Keratinocyte (primary cell): Measurements from ENCODE around the gene MELTF. TPM values are rescaled to one million over a fixed set of nuclear protein-coding genes. Genes with fewer than 3 reads are reported as not detected.

Experiments
- DNase-seq: peaks from one replicate; pipeline ENCODE4 v3.0.0-alpha.2; 2011; ENCODE audit warnings: low read depth, missing footprints, low spot score
- FAIRE-seq: peaks from 2 replicates; lab custom pipeline; 2011; peaks lifted over from hg19 to GRCh38; lab: Jason Lieb, UNC
- H2AFZ ChIP-seq: 2 replicates; pipeline ENCODE4 v1.6.0; 2012; ENCODE audit warnings: low read length, control low read depth, inconsistent platforms; ENCODE audit not compliant: control insufficient read depth
- H3K27ac ChIP-seq: 2 replicates; pipeline ENCODE4 v1.5.1; 2011; ENCODE audit warnings: low read length; ENCODE audit not compliant: control insufficient read depth, insufficient read depth
- H3K27me3 ChIP-seq: 3 replicates; pipeline ENCODE4 v1.6.0; 2011; ENCODE audit warnings: low read length; ENCODE audit not compliant: control insufficient read depth, insufficient read depth; ENCODE audit errors: extremely low read depth
- H3K36me3 ChIP-seq, 2 experiments: 2 replicates in 1 of 2; 3 replicates in 1 of 2; pipeline ENCODE4 v1.5.1; 2011; ENCODE audit warnings: low read length in 2 of 2, mild to moderate bottlenecking in 1 of 2; ENCODE audit not compliant: control insufficient read depth in 2 of 2, insufficient read depth in 2 of 2; ENCODE audit errors: extremely low read depth in 1 of 2
- H3K4me1 ChIP-seq: 3 replicates; pipeline ENCODE4 v1.5.1; 2011; ENCODE audit warnings: low read length; ENCODE audit not compliant: control insufficient read depth, insufficient read depth; ENCODE audit errors: extremely low read depth
- H3K4me2 ChIP-seq: 3 replicates; pipeline ENCODE4 v1.6.0; 2011; ENCODE audit warnings: low read depth, low read length; ENCODE audit not compliant: control insufficient read depth, insufficient read depth; ENCODE audit errors: extremely low read depth
- H3K4me3 ChIP-seq, 3 experiments: fragments of 200-600 bp in 1 of 3; sonication (generic) in 1 of 3; 2 replicates in 2 of 3; 3 replicates in 1 of 3; pipeline ENCODE4 v1.5.1; 2011 to 2016; ENCODE audit warnings: low read length in 3 of 3, mild to moderate bottlenecking in 3 of 3, control low read depth in 2 of 3, inconsistent platforms in 1 of 3, low read depth in 1 of 3, mixed read lengths in 1 of 3, mixed run types in 1 of 3, moderate library complexity in 1 of 3; ENCODE audit not compliant: control insufficient read depth in 2 of 3, insufficient read depth in 2 of 3; ENCODE audit errors: extremely low read depth in 1 of 3
- H3K79me2 ChIP-seq: 2 replicates; pipeline ENCODE4 v1.6.0; 2012; ENCODE audit warnings: low read length; ENCODE audit not compliant: control insufficient read depth, insufficient read depth
- H3K9ac ChIP-seq: 3 replicates; pipeline ENCODE4 v1.6.0; 2011; ENCODE audit warnings: low read length; ENCODE audit not compliant: control insufficient read depth, insufficient read depth; ENCODE audit errors: extremely low read depth
- H3K9me1 ChIP-seq: 3 replicates; pipeline ENCODE4 v1.6.0; 2011; ENCODE audit warnings: low read length; ENCODE audit not compliant: control insufficient read depth, insufficient read depth; ENCODE audit errors: extremely low read depth
- H3K9me3 ChIP-seq: 2 replicates; pipeline ENCODE4 v1.5.1; 2012; ENCODE audit warnings: low read depth, low read length; ENCODE audit not compliant: control insufficient read depth
- H4K20me1 ChIP-seq: 3 replicates; pipeline ENCODE4 v1.6.0; 2011; ENCODE audit warnings: low read length; ENCODE audit not compliant: control insufficient read depth, insufficient read depth; ENCODE audit errors: extremely low read depth
- CTCF ChIP-seq, 3 experiments: IDR thresholded peaks in 1 of 3; conservative IDR thresholded peaks in 1 of 3; optimal IDR thresholded peaks in 1 of 3; 2 replicates in 2 of 3; 3 replicates in 1 of 3; pipeline versions ENCODE3 to v1.5.1; 2011; ENCODE audit warnings: low read length in 3 of 3, mild to moderate bottlenecking in 3 of 3, moderate library complexity in 2 of 3, control low read depth in 1 of 3, inconsistent platforms in 1 of 3; ENCODE audit not compliant: insufficient read depth in 2 of 3; ENCODE audit errors: extremely low read depth in 1 of 3
- EZH2 ChIP-seq: IDR thresholded peaks from one replicate; pipeline ENCODE4 v1.6.1; 2012; ENCODE audit warnings: inconsistent platforms, mild to moderate bottlenecking, low read length, moderate library complexity
- dilution Hi-C: fragments of 300-500 bp; cut with MboI; formaldehyde crosslinking; loops from one replicate; pipeline ENCODE4 v1.7.0; 2020; ENCODE audit warnings: low sequenced_read_pairs; ENCODE audit not compliant: extremely low pct_ligation_motif_present
- polyA plus RNA-seq, 5 experiments: library from polyadenylated mRNA; depleted of rRNA in 3 of 5; stranded (reverse) in 3 of 5; stranded (forward) in 1 of 5; unstranded in 1 of 5; fragments of >200 nt; gene quantifications; 1 replicate in 1 of 5; 2 replicates in 3 of 5; 3 replicates in 1 of 5; pipeline versions ENCODE4 v1.2.1 to v1.2.3, GENCODE V29; 2011 to 2012; ENCODE audit warnings: missing spikeins in 2 of 5, low read depth in 1 of 5, low replicate concordance in 1 of 5

The MELTF gene
- polyA plus RNA-seq, 1 donor (not counting 4 experiments of a cell fraction or from before 2014, with no cell fraction given): 6.0 TPM

GRCh38 chr3:197022405-197023231, 7.0 kb downstream of the MELTF start:
- no peak overlapping the region for H2AFZ ChIP-seq
- no peak for TF ChIP-seq EZH2
- TF ChIP-seq CTCF (optimal IDR thresholded peaks at IDR 0.05 in 1 of 3, IDR thresholded peaks at IDR 0.05 in 1 of 3, conservative IDR thresholded peaks at IDR 0.05 in 1 of 3; ENCODE audit: extremely low read depth in 1 of 3, insufficient read depth in 2 of 3, low read length in 3 of 3): no peak
- H3K79me2 ChIP-seq: no peaks in the 10 kb centered on the region
- H4K20me1 ChIP-seq: no peaks in the 10 kb centered on the region
- H3K4me1 ChIP-seq: no peaks in the 10 kb centered on the region
- no peak overlapping the region for H3K9ac ChIP-seq
- no peaks in the 10 kb centered on the region for H3K36me3 ChIP-seq
- no peaks in the 10 kb centered on the region for H3K9me1 ChIP-seq
- dilution Hi-C loops: no loop called here
- H3K4me2 ChIP-seq: no peak overlapping the region
- no peaks in the 10 kb centered on the region for H3K27me3 ChIP-seq
- no peak overlapping the region for H3K27ac ChIP-seq
- H3K9me3 ChIP-seq: no peaks in the 10 kb centered on the region
- no peak overlapping the region for H3K4me3 ChIP-seq
- FAIRE-seq (no peak), DNase-seq (no peak)

DNA sequence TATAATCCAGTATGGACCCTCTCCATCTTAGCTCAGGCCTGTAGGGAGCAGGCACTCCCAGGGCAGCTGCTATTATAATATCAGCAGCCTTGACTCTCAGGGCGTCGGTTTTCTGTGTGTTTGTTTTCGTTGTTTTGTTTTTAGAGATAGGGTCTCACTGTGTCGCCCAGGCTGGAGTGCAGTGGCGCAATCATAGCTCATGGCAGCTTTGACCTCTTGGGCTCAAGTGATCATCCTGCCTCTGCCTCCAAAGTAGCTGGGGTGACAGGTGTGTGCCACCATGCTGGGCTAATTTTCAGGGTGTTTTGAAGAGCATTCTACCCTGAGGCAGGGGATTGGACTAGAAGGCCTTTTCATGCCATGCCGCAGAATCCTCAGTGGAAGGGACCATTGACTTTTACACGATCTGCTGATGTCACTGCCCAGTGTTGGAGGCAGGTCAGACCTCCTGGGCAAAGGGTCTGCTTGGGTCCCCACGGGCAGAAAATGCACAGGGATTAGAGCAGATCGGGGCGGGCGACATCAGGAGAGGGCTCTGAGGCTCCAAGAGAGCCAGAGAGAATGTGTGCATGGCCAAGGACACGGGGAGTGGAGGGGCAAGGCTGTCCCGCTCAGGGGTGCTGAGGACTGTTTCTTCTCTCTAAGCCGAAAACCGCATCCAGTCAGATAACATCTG, 7.8 kb downstream of the MELTF start:
- Histone ChIP-seq H4K20me1 (no peaks in the 10 kb centered on the region), H3K27ac (no peak overlapping the region), H3K4me3 (no peak overlapping the region), H3K4me2 (no peak overlapping the region), H3K9me3 (no peaks in the 10 kb centered on the region), H3K9ac (no peak overlapping the region), H2AFZ (no peak overlapping the region), H3K9me1 (no peaks in the 10 kb centered on the region), H3K79me2 (no peaks in the 10 kb centered on the region), H3K36me3 (no peaks in the 10 kb centered on the region), H3K27me3 (no peaks in the 10 kb centered on the region), H3K4me1 (no peaks in the 10 kb centered on the region)
- TF ChIP-seq EZH2 (no peak), CTCF (optimal IDR thresholded peaks at IDR 0.05 in 1 of 3, IDR thresholded peaks at IDR 0.05 in 1 of 3, conservative IDR thresholded peaks at IDR 0.05 in 1 of 3; ENCODE audit: extremely low read depth in 1 of 3, insufficient read depth in 2 of 3, low read length in 3 of 3) (no peak)
- DNase-seq (no peak), FAIRE-seq (no peak)
- dilution Hi-C loops: no loop called here
